ENCODE measurements around the gene STX16. TPM values are rescaled to one million over a fixed set of nuclear protein-coding genes. Genes with fewer than 3 reads are reported as not detected.

Gene STX16
- total and polyA plus RNA-seq, 8 donors: 12.8 to 179 (median 52.2) TPM

DNA sequence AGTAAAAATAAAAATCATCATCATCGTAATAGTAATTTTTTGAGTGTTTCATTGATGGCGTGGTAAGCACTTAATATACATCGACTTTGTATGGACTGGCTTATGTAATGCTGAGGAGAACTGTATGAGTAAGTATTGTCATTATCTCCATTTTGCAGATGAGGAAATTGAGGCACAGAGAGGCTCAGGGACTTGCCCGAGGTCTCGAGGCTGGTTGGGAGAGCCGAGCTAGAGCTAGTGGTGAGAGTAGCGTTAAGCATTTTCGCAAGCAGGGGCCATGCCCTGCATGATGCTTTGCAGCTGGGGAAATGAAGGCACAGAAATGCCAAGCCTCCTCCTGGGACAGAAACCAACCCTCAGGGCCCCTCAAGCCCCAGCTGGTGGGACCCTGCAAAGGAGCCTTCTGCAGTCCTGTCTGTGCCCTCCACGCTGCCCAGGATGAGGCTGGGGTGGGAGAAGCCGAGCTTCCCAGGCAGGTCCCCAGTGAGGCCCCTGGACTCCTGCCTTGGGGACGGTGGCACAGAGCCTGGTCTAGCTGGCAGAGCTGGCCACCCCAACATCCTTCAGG is 31.1 kb upstream of the STX16 start:
- H3K9me3 ChIP-seq: peaks cover 0 to 7% (median 0%) of the 10 kb centered on the region in 4 donors
- 69 to 89% (median 82%) methylated on average over 11 of the region's 11 CpGs for WGBS, 5 donors

DNA sequence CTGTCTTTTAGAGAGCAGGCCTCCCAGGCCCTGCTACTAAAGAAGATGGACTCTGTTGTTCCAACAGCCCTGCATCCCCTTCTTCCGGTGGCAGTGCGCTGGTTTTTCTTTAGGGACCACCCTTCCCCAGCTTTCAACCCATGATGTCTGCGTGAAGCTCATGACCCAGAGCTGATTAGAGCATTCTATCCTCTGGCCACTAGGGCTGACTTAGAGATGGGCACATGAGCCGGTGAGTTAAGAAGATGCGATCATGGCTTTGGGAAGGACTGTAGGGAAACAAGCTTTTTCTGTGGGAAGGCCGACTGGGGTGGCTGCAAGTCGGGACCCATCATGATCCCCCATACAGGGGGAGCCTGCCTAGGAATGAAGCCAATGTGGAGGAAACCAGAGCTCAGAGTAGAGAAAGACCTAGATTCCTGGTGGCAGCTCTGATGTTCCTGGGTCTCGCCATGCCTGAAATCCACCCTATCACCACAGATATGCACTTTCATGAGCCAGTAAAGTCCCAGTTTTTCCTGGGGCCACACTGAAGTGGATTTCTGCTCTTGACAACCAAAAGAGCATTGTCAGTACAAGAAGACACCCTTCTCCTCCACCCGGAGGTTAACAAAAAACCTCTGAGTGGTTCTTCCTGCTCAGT is 29.1 kb upstream of the STX16 start:
- H3K27me3 ChIP-seq: peaks cover 0 to 19% (median 8%) of the 10 kb centered on the region in 3 donors
- no peak overlapping the region for H3K4me3 ChIP-seq
- H3K9me3 ChIP-seq: peaks cover 0 to 4% (median 0%) of the 10 kb centered on the region in 4 donors
- WGBS, 5 donors: 85 to 95% (median 91%) methylated on average over 9 of the region's 9 CpGs
- H3K36me3 ChIP-seq: no peaks in the 10 kb centered on the region
- peaks cover 0 to 11% (median 5%) of the 10 kb centered on the region in 4 donors for H3K4me1 ChIP-seq
- intact Hi-C loops (cut with DNase I; ENCODE audit: low total_unique reads): no loop called here
- TF ChIP-seq, protein P1, sequence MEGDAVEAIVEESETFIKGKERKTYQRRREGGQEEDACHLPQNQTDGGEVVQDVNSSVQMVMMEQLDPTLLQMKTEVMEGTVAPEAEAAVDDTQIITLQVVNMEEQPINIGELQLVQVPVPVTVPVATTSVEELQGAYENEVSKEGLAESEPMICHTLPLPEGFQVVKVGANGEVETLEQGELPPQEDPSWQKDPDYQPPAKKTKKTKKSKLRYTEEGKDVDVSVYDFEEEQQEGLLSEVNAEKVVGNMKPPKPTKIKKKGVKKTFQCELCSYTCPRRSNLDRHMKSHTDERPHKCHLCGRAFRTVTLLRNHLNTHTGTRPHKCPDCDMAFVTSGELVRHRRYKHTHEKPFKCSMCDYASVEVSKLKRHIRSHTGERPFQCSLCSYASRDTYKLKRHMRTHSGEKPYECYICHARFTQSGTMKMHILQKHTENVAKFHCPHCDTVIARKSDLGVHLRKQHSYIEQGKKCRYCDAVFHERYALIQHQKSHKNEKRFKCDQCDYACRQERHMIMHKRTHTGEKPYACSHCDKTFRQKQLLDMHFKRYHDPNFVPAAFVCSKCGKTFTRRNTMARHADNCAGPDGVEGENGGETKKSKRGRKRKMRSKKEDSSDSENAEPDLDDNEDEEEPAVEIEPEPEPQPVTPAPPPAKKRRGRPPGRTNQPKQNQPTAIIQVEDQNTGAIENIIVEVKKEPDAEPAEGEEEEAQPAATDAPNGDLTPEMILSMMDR (IDR thresholded peaks at IDR 0.05): no peak
- no peak for TF ChIP-seq EP300 (IDR thresholded peaks at IDR 0.05)
- no peak for TF ChIP-seq POLR2AphosphoS5 (IDR thresholded peaks at IDR 0.05)
- TF ChIP-seq POLR2A (IDR thresholded peaks at IDR 0.05): no peak
- H3K27ac ChIP-seq: no peak overlapping the region
- no peak for DNase-seq

More for the DNA sequence above, 31.1 kb upstream of the STX16 start:
- intact Hi-C loops (cut with DNase I; ENCODE audit: low total_unique reads): no loop called here
- no peak for TF ChIP-seq EP300 (IDR thresholded peaks at IDR 0.05)
- no peak for TF ChIP-seq POLR2AphosphoS5 (IDR thresholded peaks at IDR 0.05)
- TF ChIP-seq, protein P1 (IDR thresholded peaks at IDR 0.05): no peak
- TF ChIP-seq POLR2A (IDR thresholded peaks at IDR 0.05): no peak
- H3K27ac ChIP-seq: no peak overlapping the region
- DNase-seq: no peak
- H3K4me1 ChIP-seq: peaks cover 0 to 11% (median 5%) of the 10 kb centered on the region in 4 donors
- no peak overlapping the region for H3K4me3 ChIP-seq
- peaks cover 0 to 19% (median 8%) of the 10 kb centered on the region in 3 donors for H3K27me3 ChIP-seq
- H3K36me3 ChIP-seq: no peaks in the 10 kb centered on the region

DNA sequence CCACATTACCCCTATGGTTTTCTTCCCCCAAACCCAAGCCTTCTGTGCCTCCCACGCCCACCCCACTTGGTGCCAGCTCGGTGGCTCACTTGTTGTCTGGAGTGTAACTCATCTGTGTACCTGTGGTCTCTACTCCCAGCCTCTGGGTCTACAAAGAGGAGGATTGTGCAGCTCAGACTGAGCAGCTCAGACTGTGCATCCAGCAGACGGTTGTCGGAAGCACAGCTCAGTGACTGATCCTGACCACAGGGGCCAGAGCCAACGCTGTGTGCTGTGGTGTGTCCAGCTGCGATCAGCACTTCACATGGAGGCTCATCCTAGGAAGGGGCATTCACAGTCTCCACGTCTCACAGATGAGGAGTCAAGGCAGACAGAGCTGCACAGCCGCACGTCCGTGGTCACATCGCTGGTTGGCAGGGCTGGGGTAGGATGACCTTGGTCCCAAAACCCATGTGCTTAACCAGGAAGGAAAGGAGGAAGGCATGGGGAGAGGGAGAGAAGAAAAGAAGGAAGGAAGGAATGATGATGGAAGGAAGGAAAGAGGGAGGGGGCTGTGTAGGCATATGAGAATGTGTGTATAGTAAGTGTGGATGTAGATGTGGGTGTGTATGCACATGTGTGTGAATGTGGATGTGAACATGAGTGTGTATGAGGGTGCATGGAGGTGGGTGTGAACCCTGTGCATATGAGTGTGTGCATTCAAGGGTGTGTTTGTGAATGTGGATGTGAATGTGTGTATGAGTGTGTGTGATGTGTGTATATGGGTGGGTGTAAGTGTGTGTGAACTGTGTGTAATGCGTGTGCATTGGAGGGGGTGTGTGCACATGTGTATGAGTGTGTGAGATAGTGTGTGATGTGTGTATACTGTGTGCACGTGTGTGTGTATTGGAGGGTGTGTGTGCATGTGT is 28.2 kb upstream of the STX16 start:
- H3K4me1 ChIP-seq: peaks cover 0 to 11% (median 5%) of the 10 kb centered on the region in 4 donors
- H3K4me3 ChIP-seq: no peak overlapping the region
- no peaks in the 10 kb centered on the region for H3K9me3 ChIP-seq
- TF ChIP-seq EP300 (IDR thresholded peaks at IDR 0.05) (no peak), POLR2A (IDR thresholded peaks at IDR 0.05) (no peak), POLR2AphosphoS5 (IDR thresholded peaks at IDR 0.05) (no peak)
- TF ChIP-seq, protein P1 (IDR thresholded peaks at IDR 0.05): no peak
- WGBS, 5 donors: 80 to 86% (median 83%) methylated on average over 12 to 13 of the region's 13 CpGs
- intact Hi-C loops (cut with DNase I; ENCODE audit: low total_unique reads): no loop called here
- H3K27me3 ChIP-seq: peaks cover 0 to 19% (median 8%) of the 10 kb centered on the region in 3 donors
- DNase-seq: no peak
- no peaks in the 10 kb centered on the region for H3K36me3 ChIP-seq
- no peak overlapping the region for H3K27ac ChIP-seq

Data from stomach (tissue), 9 donors.